Mesendoderm (in vitro differentiated cells): ENCODE results near the gene GUCY2D.

Experiments used
- DNase-seq: peaks from one replicate; pipeline ENCODE4 v3.0.0; 2013
- H2AK5ac ChIP-seq: 2 replicates; pipeline ENCODE4 v1.6.1; 2013; ENCODE audit warnings: low read length, inconsistent platforms
- H2BK120ac ChIP-seq: 2 replicates; pipeline ENCODE4 v1.6.1; 2013; ENCODE audit warnings: low read depth, mild to moderate bottlenecking, low read length, moderate library complexity, mixed read lengths
- H2BK15ac ChIP-seq: replicated peaks from 2 replicates; pipeline ENCODE4 v1.6.1; 2013; ENCODE audit warnings: low read depth, mild to moderate bottlenecking, moderate library complexity
- H2BK5ac ChIP-seq: 2 replicates; pipeline ENCODE4 v1.6.1; 2013; ENCODE audit warnings: low read length, inconsistent platforms
- H3K18ac ChIP-seq: 2 replicates; pipeline ENCODE4 v1.6.1; 2013; ENCODE audit warnings: mild to moderate bottlenecking, low read length, mixed read lengths
- H3K23ac ChIP-seq: one replicate; pipeline ENCODE4 v1.6.1; 2013; ENCODE audit warnings: low read length
- H3K27ac ChIP-seq: 2 replicates; pipeline ENCODE4 v1.5.1; 2013; ENCODE audit warnings: low read depth, mild to moderate bottlenecking, inconsistent platforms, low read length, moderate library complexity
- H3K27me3 ChIP-seq: 2 replicates; pipeline ENCODE4 v1.6.1; 2013; ENCODE audit warnings: low read length, control low read depth, mild to moderate bottlenecking, inconsistent platforms; ENCODE audit not compliant: insufficient read depth, poor library complexity
- H3K36me3 ChIP-seq: 2 replicates; pipeline ENCODE4 v1.6.1; 2013; ENCODE audit warnings: low read length, inconsistent platforms; ENCODE audit not compliant: control insufficient read depth, insufficient read depth
- H3K4ac ChIP-seq: one replicate; pipeline ENCODE4 v1.6.1; 2013; ENCODE audit warnings: low read depth, mild to moderate bottlenecking, low read length, moderate library complexity
- H3K4me1 ChIP-seq: 2 replicates; pipeline ENCODE4 v1.6.1; 2013; ENCODE audit warnings: low read depth, low read length, inconsistent platforms; ENCODE audit not compliant: control insufficient read depth
- H3K4me2 ChIP-seq: 2 replicates; pipeline ENCODE4 v1.6.1; 2013; ENCODE audit warnings: low read length
- H3K4me3 ChIP-seq: 2 replicates; pipeline ENCODE4 v1.5.1; 2013; ENCODE audit warnings: mild to moderate bottlenecking, low read length
- H3K56ac ChIP-seq: one replicate; pipeline ENCODE4 v1.6.1; 2013; ENCODE audit warnings: low read length
- H3K79me1 ChIP-seq: 2 replicates; pipeline ENCODE4 v1.6.1; 2013; ENCODE audit warnings: low read length, inconsistent platforms
- H3K79me2 ChIP-seq: 2 replicates; pipeline ENCODE4 v1.6.1; 2013; ENCODE audit warnings: mild to moderate bottlenecking, low read length; ENCODE audit not compliant: control insufficient read depth, insufficient read depth
- H3K9ac ChIP-seq: 2 replicates; pipeline ENCODE4 v1.6.1; 2013; ENCODE audit warnings: low read length, inconsistent platforms
- H4K5ac ChIP-seq: one replicate; pipeline ENCODE4 v1.6.1; 2013; ENCODE audit warnings: low read length
- H4K8ac ChIP-seq: one replicate; pipeline ENCODE4 v1.6.1; 2013; ENCODE audit warnings: low read depth, mild to moderate bottlenecking, control low read depth, low read length, moderate library complexity
- WGBS: extraction: QIAGEN DNeasy Blood & Tissue Kit; methylation state at CpG from one replicate; pipeline ENCODE4 v1.1.7; 2013; ENCODE audit warnings: low lambda C conversion rate, missing lambda C conversion rate; ENCODE audit not compliant: insufficient coverage; ENCODE audit errors: extremely low coverage; 5-methylcytosine and 5-hydroxymethylcytosine counted together

Gene GUCY2D

DNA sequence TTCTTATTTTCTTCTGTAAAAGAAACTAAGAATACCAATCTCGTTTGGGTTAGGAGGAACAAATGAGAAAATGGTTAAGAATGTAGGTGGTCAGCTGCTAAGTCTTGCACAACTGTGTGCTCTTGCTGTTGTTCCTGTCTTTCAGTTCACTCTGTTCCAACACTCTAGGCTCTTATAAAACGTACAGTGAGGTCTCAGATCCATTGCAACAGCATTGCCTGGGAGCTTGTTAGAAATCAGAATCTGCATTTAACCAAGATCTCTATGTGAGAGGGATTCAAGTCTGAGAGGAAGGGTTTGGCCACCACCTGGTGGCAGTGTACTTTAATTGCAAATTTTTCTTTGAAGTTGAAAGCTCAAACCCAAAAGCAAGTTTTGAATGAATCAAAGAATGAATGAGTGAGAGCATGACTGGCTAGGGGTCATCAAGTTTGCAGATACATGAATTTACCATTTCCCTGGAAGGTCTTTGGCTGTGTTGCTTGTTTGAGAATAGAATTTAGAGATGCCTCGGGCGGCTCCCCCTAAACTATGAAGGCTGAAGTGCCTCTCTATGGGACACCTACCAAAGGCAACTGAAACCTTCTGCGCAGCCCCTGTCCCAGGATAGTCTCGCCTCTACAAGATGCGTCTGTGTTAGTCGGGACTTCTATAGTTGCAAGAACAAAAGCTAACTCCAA lies 39.0 kb downstream of the GUCY2D start:
- Histone ChIP-seq H3K4me3 (no peak overlapping the region), H3K4ac (no peak overlapping the region), H2AK5ac (no peak overlapping the region), H3K27ac (no peak overlapping the region), H3K4me2 (no peak overlapping the region), H3K9ac (no peak overlapping the region), H3K36me3 (no peaks in the 10 kb centered on the region), H2BK15ac (no peak overlapping the region), H3K4me1 (no peaks in the 10 kb centered on the region), H3K23ac (no peak overlapping the region), H3K79me1 (no peaks in the 10 kb centered on the region), H3K27me3 (no peaks in the 10 kb centered on the region), H2BK5ac (no peak overlapping the region), H3K79me2 (no peaks in the 10 kb centered on the region), H3K18ac (no peak overlapping the region), H4K8ac (no peak overlapping the region), H3K56ac (no peak overlapping the region), H2BK120ac (no peak overlapping the region), H4K5ac (no peak overlapping the region)
- peak; percentile 65 for DNase-seq
- WGBS = no CpG with 5 or more reads among the region's 8 CpGs

DNA sequence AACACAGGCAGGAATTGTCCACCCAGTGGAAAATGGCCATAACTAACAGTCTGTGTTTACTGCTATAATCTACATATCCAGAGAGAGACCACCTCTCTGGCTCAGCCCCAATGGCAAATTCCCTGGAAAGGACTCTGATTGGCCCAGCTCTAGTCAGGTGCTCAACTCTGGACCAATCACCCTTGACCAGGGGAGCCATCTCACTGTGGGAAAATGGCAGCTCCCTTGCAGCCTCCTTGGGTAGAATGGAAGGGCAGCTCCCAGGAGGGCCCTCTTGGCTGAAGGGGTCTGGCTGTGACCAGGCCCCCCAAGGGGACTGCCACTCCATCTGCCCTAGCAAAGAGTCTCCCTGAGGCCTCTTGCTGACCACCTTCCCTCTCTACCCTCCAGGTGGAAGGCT lies 39.6 kb downstream of the GUCY2D start:
- DNase-seq = no peak
- H4K8ac ChIP-seq = no peak overlapping the region
- no peak overlapping the region for H2AK5ac ChIP-seq
- H3K4me3 ChIP-seq = no peak overlapping the region
- H3K4me2 ChIP-seq = no peak overlapping the region
- no peak overlapping the region for H3K23ac ChIP-seq
- H3K4me1 ChIP-seq = no peaks in the 10 kb centered on the region
- no peak overlapping the region for H3K4ac ChIP-seq
- no peak overlapping the region for H3K18ac ChIP-seq
- H2BK5ac ChIP-seq = no peak overlapping the region
- no peaks in the 10 kb centered on the region for H3K36me3 ChIP-seq
- no peak overlapping the region for H3K56ac ChIP-seq
- no peaks in the 10 kb centered on the region for H3K79me2 ChIP-seq
- H3K27ac ChIP-seq = no peak overlapping the region
- H3K9ac ChIP-seq = no peak overlapping the region
- H3K79me1 ChIP-seq = no peaks in the 10 kb centered on the region
- no peak overlapping the region for H2BK120ac ChIP-seq
- H4K5ac ChIP-seq = no peak overlapping the region
- no peak overlapping the region for H2BK15ac ChIP-seq
- H3K27me3 ChIP-seq = no peaks in the 10 kb centered on the region

DNA sequence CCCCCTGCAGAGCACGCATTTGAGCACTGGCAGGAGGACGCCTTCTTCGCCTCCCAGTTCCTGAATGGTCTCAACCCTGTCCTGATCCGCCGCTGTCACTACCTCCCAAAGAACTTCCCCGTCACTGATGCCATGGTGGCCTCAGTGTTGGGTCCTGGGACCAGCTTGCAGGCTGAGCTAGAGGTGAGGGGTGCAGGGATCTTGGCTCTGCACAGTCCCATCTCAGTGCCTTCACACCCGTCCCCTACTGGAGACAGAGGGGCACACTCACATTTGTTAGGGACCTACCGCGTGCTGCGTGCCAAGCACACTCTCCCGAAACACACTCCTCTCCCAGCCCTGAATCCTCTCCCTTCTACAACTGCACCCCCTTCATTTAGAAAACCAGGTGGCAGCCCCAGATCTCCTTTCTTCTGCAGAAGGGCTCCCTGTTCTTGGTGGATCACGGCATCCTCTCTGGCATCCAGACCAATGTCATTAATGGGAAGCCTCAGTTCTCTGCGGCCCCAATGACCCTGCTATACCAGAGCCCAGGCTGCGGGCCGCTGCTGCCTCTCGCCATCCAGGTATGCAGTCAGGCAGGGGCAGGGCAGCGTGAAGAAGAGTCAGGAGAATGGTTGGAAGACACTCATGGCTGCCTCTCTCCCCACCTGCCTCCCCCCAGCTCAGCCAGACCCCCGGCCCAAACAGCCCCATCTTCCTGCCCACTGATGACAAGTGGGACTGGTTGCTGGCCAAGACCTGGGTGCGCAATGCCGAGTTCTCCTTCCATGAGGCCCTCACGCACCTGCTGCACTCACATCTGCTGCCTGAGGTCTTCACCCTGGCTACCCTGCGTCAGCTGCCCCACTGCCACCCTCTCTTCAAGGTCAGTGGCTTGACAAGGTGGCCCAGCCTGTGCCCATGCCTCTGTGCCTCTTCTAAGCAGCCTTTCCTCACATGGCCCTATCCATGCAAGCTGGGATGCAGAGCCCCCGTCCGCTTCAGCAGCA lies 42.7 kb downstream of the GUCY2D start:
- no peaks in the 10 kb centered on the region for H3K27me3 ChIP-seq
- no peaks in the 10 kb centered on the region for H3K79me1 ChIP-seq
- no peaks in the 10 kb centered on the region for H3K4me1 ChIP-seq
- H3K23ac ChIP-seq = no peak overlapping the region
- H2BK120ac ChIP-seq = no peak overlapping the region
- H2AK5ac ChIP-seq = no peak overlapping the region
- no peak overlapping the region for H3K56ac ChIP-seq
- no peak overlapping the region for H3K9ac ChIP-seq
- H3K79me2 ChIP-seq = no peaks in the 10 kb centered on the region
- DNase-seq = no peak
- H2BK5ac ChIP-seq = no peak overlapping the region
- no peak overlapping the region for H2BK15ac ChIP-seq
- no peak overlapping the region for H3K4ac ChIP-seq
- H3K4me2 ChIP-seq = no peak overlapping the region
- WGBS = no CpG with 5 or more reads among the region's 24 CpGs
- no peak overlapping the region for H3K18ac ChIP-seq
- H3K4me3 ChIP-seq = no peak overlapping the region
- H4K5ac ChIP-seq = no peak overlapping the region
- no peak overlapping the region for H4K8ac ChIP-seq
- no peak overlapping the region for H3K27ac ChIP-seq
- no peaks in the 10 kb centered on the region for H3K36me3 ChIP-seq

GRCh38 chr17:8046306-8046928 lies 44.0 kb downstream of the GUCY2D start:
- H2AK5ac ChIP-seq = no peak overlapping the region
- no peak overlapping the region for H4K8ac ChIP-seq
- H3K4me3 ChIP-seq = no peak overlapping the region
- H3K9ac ChIP-seq = no peak overlapping the region
- no peak overlapping the region for H3K4ac ChIP-seq
- no CpG with 5 or more reads among the region's 11 CpGs for WGBS
- H3K23ac ChIP-seq = no peak overlapping the region
- no peak overlapping the region for H3K56ac ChIP-seq
- no peak overlapping the region for H3K27ac ChIP-seq
- H3K18ac ChIP-seq = no peak overlapping the region
- DNase-seq = no peak
- H2BK120ac ChIP-seq = no peak overlapping the region
- H3K4me2 ChIP-seq = no peak overlapping the region
- H4K5ac ChIP-seq = no peak overlapping the region
- no peaks in the 10 kb centered on the region for H3K27me3 ChIP-seq
- H3K4me1 ChIP-seq = no peaks in the 10 kb centered on the region
- H2BK5ac ChIP-seq = no peak overlapping the region
- H3K36me3 ChIP-seq = no peaks in the 10 kb centered on the region
- H3K79me1 ChIP-seq = no peaks in the 10 kb centered on the region
- no peaks in the 10 kb centered on the region for H3K79me2 ChIP-seq
- no peak overlapping the region for H2BK15ac ChIP-seq

GRCh38 chr17:8046929-8047768 lies 44.7 kb downstream of the GUCY2D start:
- H4K8ac ChIP-seq = no peak overlapping the region
- H3K4me2 ChIP-seq = no peak overlapping the region
- no peak overlapping the region for H2BK5ac ChIP-seq
- WGBS = no CpG with 5 or more reads among the region's 24 CpGs
- no peaks in the 10 kb centered on the region for H3K79me1 ChIP-seq
- no peak overlapping the region for H3K4ac ChIP-seq
- no peak overlapping the region for H4K5ac ChIP-seq
- no peak for DNase-seq
- no peak overlapping the region for H2BK120ac ChIP-seq
- no peaks in the 10 kb centered on the region for H3K79me2 ChIP-seq
- H3K9ac ChIP-seq = no peak overlapping the region
- H2AK5ac ChIP-seq = no peak overlapping the region
- no peak overlapping the region for H3K27ac ChIP-seq
- no peaks in the 10 kb centered on the region for H3K4me1 ChIP-seq
- H3K23ac ChIP-seq = no peak overlapping the region
- H3K4me3 ChIP-seq = no peak overlapping the region
- H3K27me3 ChIP-seq = no peaks in the 10 kb centered on the region
- no peak overlapping the region for H2BK15ac ChIP-seq
- no peak overlapping the region for H3K18ac ChIP-seq
- H3K56ac ChIP-seq = no peak overlapping the region
- H3K36me3 ChIP-seq = no peaks in the 10 kb centered on the region
